Stimulated activated CD4-positive, alpha-beta T cell treated with anti-CD3 and anti-CD28 coated beads, Interleukin-12 subunit alpha, Interleukin-12 subunit beta, amount 100 ng/mL, for 48 hours (primary cell): Measurements from ENCODE around the gene PTPN6.

Source experiments
- DNase-seq, 3 donors: peaks; one replicate each; pipeline ENCODE4 v3.0.0-alpha.2; 2020; ENCODE audit warnings: low read depth in 2 of 3, low spot score in 1 of 3

PTPN6 gene

DNA sequence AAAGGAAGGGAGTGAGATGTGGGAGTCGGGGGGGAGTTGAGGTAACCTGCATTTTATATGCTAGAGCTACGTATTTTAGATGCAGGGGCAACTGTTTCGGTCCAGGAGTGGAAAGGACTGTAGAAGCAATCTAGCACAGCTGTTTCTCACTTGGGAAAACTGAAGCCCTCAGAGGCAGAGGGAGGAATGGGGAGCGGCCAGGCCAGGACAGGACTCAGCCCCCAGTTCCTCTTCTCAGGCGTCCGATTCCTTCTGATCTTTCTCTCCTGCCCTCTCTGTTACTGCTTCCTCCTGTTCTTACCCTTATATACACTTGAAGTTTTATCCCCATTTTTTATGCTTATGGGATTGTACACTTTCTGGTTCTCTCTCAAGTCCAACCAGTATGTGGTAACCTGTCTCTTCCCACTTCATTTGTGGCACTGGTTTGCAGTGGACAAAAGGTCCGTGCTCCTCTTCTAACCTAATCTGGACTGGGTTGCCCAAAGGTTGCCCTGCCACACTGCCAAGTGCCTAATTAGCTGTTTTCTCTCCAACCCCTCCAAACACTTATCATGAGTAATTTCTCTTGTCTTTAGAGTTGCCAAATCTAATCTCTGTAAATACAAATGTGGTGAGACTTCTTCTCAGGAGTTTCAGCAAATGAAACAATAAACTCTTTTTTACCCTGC is 50.9 kb downstream of the PTPN6 start:
- DNase-seq, result no peak

DNA sequence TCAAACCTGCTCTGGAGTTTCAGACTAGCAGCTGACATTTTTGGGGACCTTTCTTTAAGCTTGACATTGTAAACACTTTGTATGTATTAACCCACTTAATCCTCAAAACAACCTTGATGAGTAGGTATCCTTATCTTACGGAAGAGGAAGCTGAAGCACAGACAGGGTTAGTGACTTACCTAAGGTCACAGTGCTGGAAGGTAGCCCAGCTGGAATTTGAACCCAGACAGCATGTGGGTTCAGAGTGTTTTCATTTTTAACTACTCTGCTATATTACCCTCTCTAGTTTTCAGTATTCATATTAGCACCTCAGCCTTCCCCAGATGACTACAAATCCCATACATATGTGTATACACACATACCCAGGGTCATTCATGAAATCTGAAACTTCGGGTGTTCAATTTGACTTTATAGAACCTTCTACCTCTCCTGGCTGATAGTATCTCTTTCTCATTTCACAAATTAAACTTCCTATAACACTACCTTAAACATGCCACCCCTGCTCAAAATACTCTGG is 53.2 kb downstream of the PTPN6 start:
- no peak for DNase-seq

DNA sequence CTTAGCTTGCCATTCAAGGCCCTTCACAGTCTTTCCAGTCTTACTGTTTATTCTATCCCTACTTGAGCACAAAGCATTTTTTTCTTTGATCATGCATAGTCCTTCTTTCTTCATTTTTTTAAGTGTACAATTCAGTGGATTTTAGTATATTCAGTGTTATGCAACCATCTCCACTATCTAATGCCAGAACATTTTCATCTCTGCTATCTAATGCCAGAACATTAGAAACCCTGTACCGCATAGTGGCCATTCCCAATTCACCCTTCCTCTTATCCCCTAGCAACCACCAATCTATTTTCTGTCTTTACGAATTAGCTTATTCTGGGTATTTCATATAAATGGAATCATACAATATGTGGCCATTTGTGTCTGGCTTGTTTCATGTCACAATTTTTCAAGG is 53.7 kb downstream of the PTPN6 start:
- DNase-seq, result no peak

DNA sequence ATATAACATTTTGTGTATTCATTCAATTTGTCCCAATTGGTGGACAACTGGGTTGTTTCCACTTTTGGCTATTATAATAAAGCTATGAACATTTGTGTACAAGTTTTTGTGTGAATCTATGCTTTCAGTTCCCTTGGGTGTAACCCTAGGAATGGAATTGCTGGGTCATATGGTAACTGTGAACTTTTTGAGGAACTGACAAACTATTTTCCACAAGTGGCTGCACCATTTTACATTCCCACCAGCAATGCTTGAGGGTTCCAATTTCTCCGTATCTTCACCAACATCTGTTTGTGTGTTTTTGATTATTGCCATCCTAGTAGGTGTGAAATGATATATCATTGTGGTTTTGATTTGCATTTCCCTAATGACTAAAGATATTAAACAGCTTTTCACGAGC is 54.2 kb downstream of the PTPN6 start:
- no peak for DNase-seq

DNA sequence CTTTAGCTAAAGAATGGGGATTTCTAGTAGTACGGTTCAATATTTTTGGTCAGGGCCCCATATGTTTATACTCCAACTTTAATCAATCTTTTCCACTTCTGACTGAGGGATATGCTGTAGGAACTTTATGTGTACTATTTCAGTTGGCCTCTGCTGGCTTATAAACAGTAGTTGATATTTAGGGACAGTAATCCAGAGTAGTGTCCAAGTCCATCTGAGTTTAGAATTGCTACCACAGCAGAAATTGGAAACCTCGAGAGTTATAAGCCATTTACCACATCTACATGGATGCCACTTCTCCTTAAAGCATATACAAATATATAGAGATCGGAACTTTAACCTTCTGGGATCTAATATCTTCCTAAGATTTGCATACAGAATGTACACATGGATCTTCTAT is 55.5 kb downstream of the PTPN6 start:
- DNase-seq, result no peak

DNA sequence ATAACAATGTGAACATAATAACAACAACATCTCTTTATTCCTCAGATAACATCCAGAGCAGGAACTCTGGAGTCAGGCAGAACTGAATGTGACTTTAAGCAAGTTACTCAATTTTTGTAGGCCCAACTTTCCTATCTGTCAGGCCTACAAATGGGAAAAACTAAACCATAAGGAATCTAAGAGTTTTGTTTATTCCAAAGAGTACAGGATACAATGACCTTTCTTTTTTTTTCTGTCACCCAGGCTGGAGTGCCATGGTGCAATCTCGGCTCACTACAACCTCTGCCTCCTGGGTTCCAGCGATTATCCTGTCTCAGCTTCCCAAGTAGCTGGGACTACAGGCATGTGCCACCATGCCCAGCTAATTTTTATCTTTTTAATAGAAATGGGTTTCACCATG is 57.7 kb downstream of the PTPN6 start:
- no peak for DNase-seq

DNA sequence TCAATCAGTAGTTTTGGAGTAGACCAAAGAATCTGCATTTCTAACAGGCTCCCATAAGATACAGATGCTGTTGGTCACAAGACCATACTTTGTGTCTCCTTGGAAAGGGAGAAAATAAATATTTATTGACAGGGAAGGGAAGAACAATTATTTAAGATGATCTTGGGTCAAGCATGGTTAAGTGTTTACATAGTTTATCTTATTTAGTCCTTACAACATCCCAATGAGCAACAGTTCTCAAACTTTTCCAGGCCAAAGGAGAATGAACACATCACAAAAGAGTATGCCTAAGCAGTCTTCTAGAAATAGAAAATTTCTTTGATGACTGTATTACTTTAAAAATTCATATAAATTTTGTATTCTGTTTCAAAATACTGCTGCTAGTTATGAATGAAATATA is 58.4 kb downstream of the PTPN6 start:
- no peak for DNase-seq
